ENCODE measurements around the gene BRAP. TPM values are rescaled to one million over a fixed set of nuclear protein-coding genes. Genes with fewer than 3 reads are reported as not detected.

Gene BRAP
- total and polyA plus RNA-seq, 10 of the 15 experiments (the other 5 are each of a cell fraction or from before 2014, with no cell fraction given) = 2.3 to 28.2 (median 17.8) TPM

DNA sequence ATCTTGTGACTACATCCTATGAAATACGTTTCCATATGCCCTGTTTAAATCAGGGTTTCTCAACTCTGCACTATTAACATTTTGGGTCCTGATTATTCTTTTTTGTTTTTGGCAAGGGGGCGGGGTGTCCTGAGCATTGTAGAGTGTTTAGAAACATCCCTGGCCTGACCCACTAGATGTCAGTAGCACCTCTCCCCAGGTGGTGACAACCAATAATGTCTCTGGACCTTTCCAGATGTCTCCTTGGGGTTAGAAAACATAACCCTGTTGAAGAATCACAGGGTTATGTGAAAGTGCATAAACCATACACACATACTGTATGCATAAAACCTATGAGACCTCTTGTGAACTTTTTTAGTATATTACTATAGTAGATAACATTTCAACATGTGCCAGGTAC is 1.5 kb upstream of the BRAP start:
- Histone ChIP-seq H2AFZ (ENCODE audit: control insufficient read depth, low read depth, low read length) (no peak overlapping the region), H3K9ac (ENCODE audit: control insufficient read depth, insufficient read depth, low read length) (no peak overlapping the region), H4K20me1 (ENCODE audit: control insufficient read depth, insufficient read depth) (no peaks in the 10 kb centered on the region), H3K27me3 (replicated peaks in 1 of 2; ENCODE audit: control insufficient read depth in 2 of 2, insufficient read depth in 2 of 2, low read length in 1 of 2) (no peaks in the 10 kb centered on the region), H3K4me1 (ENCODE audit: control insufficient read depth, insufficient read depth, low read length) (peaks cover 8% of the 10 kb centered on the region), H3K36me3 (ENCODE audit: control insufficient read depth in 2 of 2, insufficient read depth in 2 of 2, low read length in 1 of 2) (no peaks in the 10 kb centered on the region; a peak in 1 of 4 replicates), H3K4me2 (ENCODE audit: control insufficient read depth, insufficient read depth) (peak overlapping the region; percentile 100), H3K9me3 (replicated peaks; ENCODE audit: control insufficient read depth, insufficient read depth, low read length) (no peaks in the 10 kb centered on the region), H3K79me2 (ENCODE audit: control insufficient read depth, insufficient read depth, low read length) (peaks cover 43% of the 10 kb centered on the region), H3K4me3 (peak overlapping the region; percentile 99; the same call in 1 of the 2 replicates), H3K27ac (ENCODE audit: control insufficient read depth, insufficient read depth) (no peak overlapping the region)
- ChIA-PET CTCF (interaction anchor here (3.7 kb wide), 1 partner anchor 126 kb away, joined by 17 read pairs; no protein-coding TSS in a partner anchor), RAD21 (ENCODE audit: unreplicated experiment) (interaction anchor here (1.6 to 1.9 kb wide), 2 partner anchors 125 to 235 kb away, joined by 6 read pairs; no protein-coding TSS in a partner anchor), POLR2A (interaction anchor here (0.6 kb wide), 1 partner anchor 100 kb away, joined by 5 read pairs; no protein-coding TSS in a partner anchor), SMC1A (ENCODE audit: uncharacterized antibody, unreplicated experiment) (interaction anchor here (1.0 to 2.0 kb wide), 2 partner anchors 125 to 290 kb away, joined by 5 read pairs; no protein-coding TSS in a partner anchor)
- WGBS (ENCODE audit: insufficient coverage, insufficient replicate concordance, low lambda C conversion rate, missing lambda C conversion rate) = 0% methylated on average over 2 of the region's 2 CpGs
- no peak for FAIRE-seq
- no TSS peak for BruUV-seq (replicated peaks)
- intact Hi-C loops (cut with micrococcal nuclease; ENCODE audit: unreplicated experiment) (loop anchor here (1.0 to 10.0 kb wide), 3 partner anchors 101 to 292 kb away; no protein-coding TSS in a partner anchor), in situ Hi-C loops (cut with MboI) (loop anchor here (5.0 kb wide), 1 partner anchor 125 kb away; no protein-coding TSS in a partner anchor)
- DNase-seq (ENCODE audit: low read depth, low spot score) = peak; percentile 5
- ATAC-seq = peak; percentile 65
- TF ChIP-seq ZSCAN29 (IDR thresholded peaks at IDR 0.05) (no peak), JUND (IDR thresholded peaks at IDR 0.05; ENCODE audit: low read depth, low read length) (no peak), KLF5 (IDR thresholded peaks at IDR 0.05; ENCODE audit: partially characterized antibody) (no peak), GATAD2B (conservative IDR thresholded peaks at IDR 0.05; ENCODE audit: low read depth) (no peak), SUZ12 (IDR thresholded peaks at IDR 0.05; ENCODE audit: unreplicated experiment) (no peak), RELB (IDR thresholded peaks at IDR 0.05; ENCODE audit: low read depth) (no peak), NKRF (conservative IDR thresholded peaks at IDR 0.05) (no peak), LARP7 (IDR thresholded peaks at IDR 0.05) (no peak), MEF2A (IDR thresholded peaks at IDR 0.05; ENCODE audit: insufficient read depth, low read depth, low read length) (no peak), ETV6 (conservative IDR thresholded peaks at IDR 0.05 in 1 of 2, IDR thresholded peaks at IDR 0.05 in 1 of 2; ENCODE audit: borderline replicate concordance in 1 of 2, low read depth in 1 of 2) (no peak), HSF1 (IDR thresholded peaks at IDR 0.05; ENCODE audit: low read depth, low read length) (peak; percentile 85; the same call in 1 of the 2 replicates), SRF (IDR thresholded peaks at IDR 0.05; ENCODE audit: low read depth in 2 of 2, low read length in 2 of 2) (no peak), DPF2 (IDR thresholded peaks at IDR 0.05) (no peak), YBX1 (IDR thresholded peaks at IDR 0.05) (no peak), NR2C2 (IDR thresholded peaks at IDR 0.05; ENCODE audit: borderline replicate concordance, control insufficient read depth, insufficient read length, low read depth) (no peak), ZNF622 (IDR thresholded peaks at IDR 0.05) (no peak), ZZZ3 (IDR thresholded peaks at IDR 0.05; ENCODE audit: control insufficient read depth, insufficient read length, low read depth) (no peak)
- TF ChIP-seq, protein P1, sequence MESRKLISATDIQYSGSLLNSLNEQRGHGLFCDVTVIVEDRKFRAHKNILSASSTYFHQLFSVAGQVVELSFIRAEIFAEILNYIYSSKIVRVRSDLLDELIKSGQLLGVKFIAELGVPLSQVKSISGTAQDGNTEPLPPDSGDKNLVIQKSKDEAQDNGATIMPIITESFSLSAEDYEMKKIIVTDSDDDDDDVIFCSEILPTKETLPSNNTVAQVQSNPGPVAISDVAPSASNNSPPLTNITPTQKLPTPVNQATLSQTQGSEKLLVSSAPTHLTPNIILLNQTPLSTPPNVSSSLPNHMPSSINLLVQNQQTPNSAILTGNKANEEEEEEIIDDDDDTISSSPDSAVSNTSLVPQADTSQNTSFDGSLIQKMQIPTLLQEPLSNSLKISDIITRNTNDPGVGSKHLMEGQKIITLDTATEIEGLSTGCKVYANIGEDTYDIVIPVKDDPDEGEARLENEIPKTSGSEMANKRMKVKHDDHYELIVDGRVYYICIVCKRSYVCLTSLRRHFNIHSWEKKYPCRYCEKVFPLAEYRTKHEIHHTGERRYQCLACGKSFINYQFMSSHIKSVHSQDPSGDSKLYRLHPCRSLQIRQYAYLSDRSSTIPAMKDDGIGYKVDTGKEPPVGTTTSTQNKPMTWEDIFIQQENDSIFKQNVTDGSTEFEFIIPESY (IDR thresholded peaks at IDR 0.05) = no peak

Measured in GM12878 (cell line).